ENCODE measurements around the gene ARRDC4.

The ARRDC4 gene

GRCh38 chr15:97960364-97961066, at the start of gene ARRDC4:
ARRDC4 (plus strand) TSS chr15:97960703; CDS start chr15:97960862, 159 bp downstream.
- in situ Hi-C loops (cut with HindIII; ENCODE audit: low pct_unique_long_range_greater_than_20kb, low sequenced_read_pairs) = no loop called here
- TF ChIP-seq JUND (IDR thresholded peaks at IDR 0.05; ENCODE audit: low read depth) = no peak
- peak; percentile 96 to 99 for DNase-seq (ENCODE audit: low read depth in 1 of 2, low spot score in 1 of 2)

GRCh38 chr15:97914711-97915110, 45.8 kb upstream of the ARRDC4 start:
- TF ChIP-seq JUND (IDR thresholded peaks at IDR 0.05; ENCODE audit: low read depth) = no peak
- DNase-seq (ENCODE audit: low read depth in 1 of 2, low spot score in 1 of 2) = no peak
- in situ Hi-C loops (cut with HindIII; ENCODE audit: low pct_unique_long_range_greater_than_20kb, low sequenced_read_pairs) = no loop called here

- in situ Hi-C loops (cut with HindIII; ENCODE audit: low pct_unique_long_range_greater_than_20kb, low sequenced_read_pairs) = no loop called here
- no peak for TF ChIP-seq JUND (IDR thresholded peaks at IDR 0.05; ENCODE audit: low read depth)
- DNase-seq (ENCODE audit: low read depth in 1 of 2, low spot score in 1 of 2) = no peak
Measured at GRCh38 chr15:97915261-97915660, 45.2 kb upstream of the ARRDC4 start.

- DNase-seq (ENCODE audit: low read depth in 1 of 2, low spot score in 1 of 2) = no peak
- in situ Hi-C loops (cut with HindIII; ENCODE audit: low pct_unique_long_range_greater_than_20kb, low sequenced_read_pairs) = no loop called here
- no peak for TF ChIP-seq JUND (IDR thresholded peaks at IDR 0.05; ENCODE audit: low read depth)
Measured at GRCh38 chr15:97921296-97921865, 39.1 kb upstream of the ARRDC4 start.

- in situ Hi-C loops (cut with HindIII; ENCODE audit: low pct_unique_long_range_greater_than_20kb, low sequenced_read_pairs) = no loop called here
- no peak for DNase-seq (ENCODE audit: low read depth in 1 of 2, low spot score in 1 of 2)
Measured at GRCh38 chr15:97929456-97930229, 30.9 kb upstream of the ARRDC4 start.

GRCh38 chr15:97930230-97930629, 30.3 kb upstream of the ARRDC4 start:
- no peak for TF ChIP-seq JUND (IDR thresholded peaks at IDR 0.05; ENCODE audit: low read depth)
- no peak for DNase-seq (ENCODE audit: low read depth in 1 of 2, low spot score in 1 of 2)
- in situ Hi-C loops (cut with HindIII; ENCODE audit: low pct_unique_long_range_greater_than_20kb, low sequenced_read_pairs) = no loop called here

More at GRCh38 chr15:97929456-97930229, 30.9 kb upstream of the ARRDC4 start:
- no peak for TF ChIP-seq JUND (IDR thresholded peaks at IDR 0.05; ENCODE audit: low read depth)

- in situ Hi-C loops (cut with HindIII; ENCODE audit: low pct_unique_long_range_greater_than_20kb, low sequenced_read_pairs) = no loop called here
- no peak for DNase-seq (ENCODE audit: low read depth in 1 of 2, low spot score in 1 of 2)
- TF ChIP-seq JUND (IDR thresholded peaks at IDR 0.05; ENCODE audit: low read depth) = no peak
Measured at GRCh38 chr15:97931314-97931713, 29.2 kb upstream of the ARRDC4 start.

- in situ Hi-C loops (cut with HindIII; ENCODE audit: low pct_unique_long_range_greater_than_20kb, low sequenced_read_pairs) = no loop called here
- no peak for DNase-seq (ENCODE audit: low read depth in 1 of 2, low spot score in 1 of 2)
- no peak for TF ChIP-seq JUND (IDR thresholded peaks at IDR 0.05; ENCODE audit: low read depth)
Measured at GRCh38 chr15:97933589-97933988, 26.9 kb upstream of the ARRDC4 start.

GRCh38 chr15:97940993-97941392, 19.5 kb upstream of the ARRDC4 start:
- no peak for TF ChIP-seq JUND (IDR thresholded peaks at IDR 0.05; ENCODE audit: low read depth)
- DNase-seq (ENCODE audit: low read depth in 1 of 2, low spot score in 1 of 2) = no peak
- in situ Hi-C loops (cut with HindIII; ENCODE audit: low pct_unique_long_range_greater_than_20kb, low sequenced_read_pairs) = no loop called here

- in situ Hi-C loops (cut with HindIII; ENCODE audit: low pct_unique_long_range_greater_than_20kb, low sequenced_read_pairs) = no loop called here
- TF ChIP-seq JUND (IDR thresholded peaks at IDR 0.05; ENCODE audit: low read depth) = no peak
- no peak for DNase-seq (ENCODE audit: low read depth in 1 of 2, low spot score in 1 of 2)
Measured at GRCh38 chr15:97941572-97941971, 18.9 kb upstream of the ARRDC4 start.

GRCh38 chr15:97944724-97945123, 15.8 kb upstream of the ARRDC4 start:
- in situ Hi-C loops (cut with HindIII; ENCODE audit: low pct_unique_long_range_greater_than_20kb, low sequenced_read_pairs) = no loop called here
- DNase-seq (ENCODE audit: low read depth in 1 of 2, low spot score in 1 of 2) = no peak
- TF ChIP-seq JUND (IDR thresholded peaks at IDR 0.05; ENCODE audit: low read depth) = no peak

GRCh38 chr15:97947465-97948260, 12.8 kb upstream of the ARRDC4 start:
- no peak for DNase-seq (ENCODE audit: low read depth in 1 of 2, low spot score in 1 of 2)
- in situ Hi-C loops (cut with HindIII; ENCODE audit: low pct_unique_long_range_greater_than_20kb, low sequenced_read_pairs) = no loop called here
- TF ChIP-seq JUND (IDR thresholded peaks at IDR 0.05; ENCODE audit: low read depth) = no peak
